Epithelial cell of proximal tubule (primary cell): ENCODE data around the gene GRK3. TPM values are rescaled to one million over a fixed set of nuclear protein-coding genes. Genes with fewer than 3 reads are reported as not detected.
A peak's percentile ranks its signal among the peaks of the same experiment; 100 is the strongest.
"Not testable (repeated sequence)": the region's sequence is repeated elsewhere in the genome, so short reads cannot be mapped to it uniquely, and the experiment has no call there.

Experiments
- DNase-seq: peaks from one replicate; pipeline ENCODE4 v3.0.0-alpha.2; 2011; ENCODE audit warnings: low read depth
- H3K4me3 ChIP-seq: 2 replicates; pipeline ENCODE4 v1.5.1; 2011; ENCODE audit warnings: low read depth, mild to moderate bottlenecking, low read length
- total RNA-seq: library from RNA; depleted of rRNA; stranded (reverse); fragments of >200 nt; gene quantifications from 2 replicates; pipeline ENCODE4 v1.2.3, GENCODE V29; 2015
- TF ChIP-seq, protein P1 (sequence below): conservative IDR thresholded peaks from 2 replicates; pipeline ENCODE4 v1.5.1; 2012; ENCODE audit warnings: low read depth, mild to moderate bottlenecking, low read length

GRK3 gene
- total RNA-seq, 1 donor from 2014 or later: 2.0 TPM

DNA sequence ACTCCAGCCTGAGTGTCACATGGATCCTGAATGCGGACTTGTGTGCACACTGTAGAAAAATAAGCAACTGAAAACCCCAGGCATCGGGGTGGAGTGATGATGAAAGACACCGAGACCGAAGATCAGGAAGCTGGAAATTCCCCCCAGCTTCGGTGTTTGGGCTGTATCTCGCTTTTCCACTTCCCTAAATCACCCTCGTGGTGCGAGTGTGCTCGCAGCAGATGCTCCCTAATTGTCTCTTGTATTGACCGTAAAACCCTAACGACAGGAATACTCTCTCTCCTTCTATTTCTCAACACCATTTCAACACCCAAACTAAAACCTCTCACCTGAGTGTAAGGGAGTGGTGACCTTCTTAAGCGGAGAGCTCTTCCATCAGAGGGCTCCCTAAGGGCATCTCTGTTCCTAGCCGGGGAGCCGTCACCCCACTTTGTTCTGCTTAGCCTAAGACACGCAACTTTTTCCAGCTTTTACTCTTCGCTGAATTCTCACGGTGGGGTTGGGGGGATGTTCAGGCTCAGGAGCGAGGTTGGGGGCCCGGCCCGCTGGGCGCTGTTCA is 635 bp upstream of the GRK3 start:
- peak overlapping the region; percentile 35 for H3K4me3 ChIP-seq
- TF ChIP-seq, protein P1, sequence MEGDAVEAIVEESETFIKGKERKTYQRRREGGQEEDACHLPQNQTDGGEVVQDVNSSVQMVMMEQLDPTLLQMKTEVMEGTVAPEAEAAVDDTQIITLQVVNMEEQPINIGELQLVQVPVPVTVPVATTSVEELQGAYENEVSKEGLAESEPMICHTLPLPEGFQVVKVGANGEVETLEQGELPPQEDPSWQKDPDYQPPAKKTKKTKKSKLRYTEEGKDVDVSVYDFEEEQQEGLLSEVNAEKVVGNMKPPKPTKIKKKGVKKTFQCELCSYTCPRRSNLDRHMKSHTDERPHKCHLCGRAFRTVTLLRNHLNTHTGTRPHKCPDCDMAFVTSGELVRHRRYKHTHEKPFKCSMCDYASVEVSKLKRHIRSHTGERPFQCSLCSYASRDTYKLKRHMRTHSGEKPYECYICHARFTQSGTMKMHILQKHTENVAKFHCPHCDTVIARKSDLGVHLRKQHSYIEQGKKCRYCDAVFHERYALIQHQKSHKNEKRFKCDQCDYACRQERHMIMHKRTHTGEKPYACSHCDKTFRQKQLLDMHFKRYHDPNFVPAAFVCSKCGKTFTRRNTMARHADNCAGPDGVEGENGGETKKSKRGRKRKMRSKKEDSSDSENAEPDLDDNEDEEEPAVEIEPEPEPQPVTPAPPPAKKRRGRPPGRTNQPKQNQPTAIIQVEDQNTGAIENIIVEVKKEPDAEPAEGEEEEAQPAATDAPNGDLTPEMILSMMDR: no peak
- DNase-seq: no peak

DNA sequence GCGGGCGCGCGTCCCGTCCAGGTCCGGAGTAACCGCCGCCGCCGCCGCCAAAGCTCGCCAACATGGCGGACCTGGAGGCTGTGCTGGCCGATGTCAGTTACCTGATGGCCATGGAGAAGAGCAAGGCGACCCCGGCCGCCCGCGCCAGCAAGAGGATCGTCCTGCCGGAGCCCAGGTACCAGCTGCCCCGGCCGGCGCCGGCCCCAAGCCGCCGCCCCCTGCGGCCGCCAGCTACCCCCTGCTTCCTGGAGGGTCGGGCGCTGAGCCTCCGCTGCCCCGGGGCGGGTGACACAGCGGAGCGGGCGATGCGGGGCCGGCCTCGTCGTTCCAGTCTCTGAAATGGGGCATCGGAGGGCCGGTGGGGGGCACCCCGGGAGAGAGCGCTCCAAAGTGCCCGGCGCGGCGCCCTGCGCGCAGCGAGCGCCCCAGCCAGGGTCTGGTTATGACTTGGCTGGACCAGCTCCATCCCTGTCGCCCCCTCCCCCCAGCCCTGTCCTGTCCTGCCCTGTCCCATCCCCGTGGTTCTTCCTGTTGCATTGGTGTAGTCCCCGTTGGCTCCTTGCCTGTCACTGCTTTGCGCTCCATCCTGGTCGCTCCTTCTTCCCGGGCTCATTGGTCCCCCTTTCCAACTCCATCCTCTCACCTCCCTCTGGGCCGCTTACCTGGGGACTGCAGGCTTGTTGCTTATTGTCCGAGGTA is 653 bp downstream of the GRK3 start:
- peak overlapping the region; percentile 47 for H3K4me3 ChIP-seq
- no peak for DNase-seq
- TF ChIP-seq, protein P1: no peak

DNA sequence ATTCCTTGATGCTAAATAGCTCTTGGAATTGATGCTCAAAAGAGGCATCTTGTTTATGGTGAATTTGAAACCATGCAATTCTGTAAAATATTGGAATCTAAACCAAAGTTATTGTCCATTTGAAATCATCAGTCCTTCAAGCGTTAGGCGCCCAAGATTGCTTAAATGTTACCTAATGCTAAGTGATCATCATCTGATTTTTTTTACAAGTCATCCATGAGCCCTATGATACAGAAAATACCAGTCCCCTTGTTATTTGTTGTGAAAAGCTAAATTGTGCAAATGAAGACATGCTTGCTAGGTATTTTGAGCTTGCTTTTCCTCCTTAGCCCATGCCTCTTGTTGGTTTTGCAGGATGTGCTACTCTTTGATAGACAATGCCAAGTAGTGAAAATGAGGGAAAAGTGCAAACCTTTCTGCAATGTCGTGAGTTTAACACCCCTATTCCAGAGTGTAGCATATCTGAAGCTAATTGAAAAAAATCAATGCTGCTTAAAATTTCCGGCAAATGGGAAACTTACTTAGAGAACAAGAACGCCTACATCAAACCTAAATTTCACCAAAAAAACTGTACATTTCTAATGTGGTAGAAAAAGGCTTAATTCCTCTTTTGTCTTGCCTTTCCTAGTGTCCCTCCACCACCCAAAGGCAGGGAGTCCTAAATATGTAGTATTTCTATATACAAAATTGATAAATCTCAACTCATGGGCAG is 1.9 kb downstream of the GRK3 start:
- H3K4me3 ChIP-seq: no peak overlapping the region
- TF ChIP-seq, protein P1: no peak
- no peak for DNase-seq

DNA sequence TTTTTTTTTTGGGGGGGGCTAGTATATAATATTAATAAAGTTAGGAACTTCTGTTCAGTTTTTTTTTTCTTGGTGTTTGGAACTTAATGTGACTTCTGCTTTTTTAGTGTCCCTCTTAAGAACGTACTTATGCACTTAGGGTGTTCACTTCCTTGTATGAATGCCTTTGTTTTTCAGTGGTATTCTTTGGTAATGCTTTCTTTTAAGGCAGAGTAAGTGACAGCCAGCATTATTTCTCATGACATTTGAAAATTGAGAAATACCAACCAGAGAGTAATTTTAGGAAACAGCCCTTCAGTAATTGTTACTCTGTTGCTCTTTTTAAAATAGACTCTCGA is 2.4 kb downstream of the GRK3 start:
- H3K4me3 ChIP-seq: no peak overlapping the region
- TF ChIP-seq, protein P1: no peak
- no peak for DNase-seq

DNA sequence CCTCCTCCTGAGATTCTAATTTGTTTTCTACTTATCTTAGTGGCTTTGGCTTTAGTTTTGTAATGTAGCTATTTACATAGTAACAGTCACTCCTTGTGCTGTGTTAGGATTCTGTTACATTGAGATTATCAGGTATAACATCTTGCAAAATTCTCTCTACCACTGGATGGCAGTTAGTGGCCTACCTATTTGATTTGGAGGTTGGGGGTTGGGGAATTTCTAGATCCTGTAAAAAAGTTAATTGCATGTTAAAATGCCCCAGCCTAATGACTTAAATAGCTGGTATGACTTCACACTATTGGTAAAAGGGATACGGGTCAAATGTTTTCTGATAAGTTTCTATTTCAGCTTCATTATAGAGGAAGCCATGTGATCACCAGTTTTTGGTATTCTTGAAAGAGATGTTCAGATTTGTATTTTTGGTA is 2.8 kb downstream of the GRK3 start:
- no peak for DNase-seq
- TF ChIP-seq, protein P1: no peak

DNA sequence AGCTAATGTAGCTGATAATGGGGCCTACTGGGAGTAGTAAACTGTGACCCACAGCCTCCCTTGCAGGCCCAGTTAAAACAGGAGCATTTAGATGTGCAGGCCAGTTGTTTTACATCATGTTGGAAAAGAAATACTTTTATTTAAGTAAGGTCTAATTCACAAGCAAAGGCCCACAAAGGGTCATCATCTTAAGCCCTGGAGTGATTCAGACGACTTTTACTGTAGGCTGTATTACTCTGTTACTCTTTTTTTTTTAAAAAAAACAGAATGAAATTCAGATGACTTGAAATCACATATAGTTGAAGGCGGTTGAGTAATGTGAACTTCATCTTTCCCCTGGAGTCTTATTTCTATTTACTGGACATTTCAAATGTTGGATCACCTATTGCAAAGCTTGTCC is 3.6 kb downstream of the GRK3 start:
- H3K4me3 ChIP-seq, DNase-seq: not testable (repeated sequence)

More for the DNA sequence above, 2.8 kb downstream of the GRK3 start:
- H3K4me3 ChIP-seq: no peak overlapping the region

DNA sequence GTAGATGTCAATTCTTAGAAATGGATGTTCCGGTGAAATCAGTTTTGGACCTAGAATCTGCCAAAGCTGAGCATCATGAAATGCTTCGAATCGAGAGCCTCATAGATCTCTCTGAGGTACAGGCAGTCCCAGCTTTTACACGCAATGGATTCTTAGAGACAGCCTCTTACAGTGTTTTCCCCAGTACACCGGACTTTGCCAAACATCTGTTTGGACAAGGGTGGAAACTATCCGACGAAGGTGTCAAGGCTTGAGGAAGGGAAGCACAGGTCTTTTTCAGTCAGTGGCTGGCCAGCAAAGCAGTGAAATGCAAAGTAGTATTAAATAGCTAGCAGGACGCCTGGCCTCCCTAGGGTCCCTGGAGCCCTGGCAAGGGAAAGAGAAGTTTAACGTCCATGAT is 4.9 kb downstream of the GRK3 start:
- TF ChIP-seq, protein P1: no peak
- H3K4me3 ChIP-seq: no peak overlapping the region
- no peak for DNase-seq
